H9 (cell line): Measurements from ENCODE around the gene FSD1. TPM values are rescaled to one million over a fixed set of nuclear protein-coding genes. Genes with fewer than 3 reads are reported as not detected.

ENCODE experiments used
- DNase-seq: peaks from one replicate; pipeline ENCODE4 v3.0.0-alpha.2; 2017
- H2AFZ ChIP-seq: one replicate; pipeline ENCODE4 v1.6.1; 2013; ENCODE audit warnings: mild to moderate bottlenecking, low read length, control low read depth, moderate library complexity
- H2AK5ac ChIP-seq: 2 replicates; pipeline ENCODE4 v1.6.1; 2013; ENCODE audit warnings: low read length, control low read depth, mixed read lengths; ENCODE audit not compliant: insufficient read length
- H2BK120ac ChIP-seq: one replicate; pipeline ENCODE4 v1.6.1; 2013; ENCODE audit warnings: low read depth, mild to moderate bottlenecking, low read length, control low read depth, inconsistent platforms; ENCODE audit not compliant: poor library complexity, severe bottlenecking
- H2BK12ac ChIP-seq: 2 replicates; pipeline ENCODE4 v1.6.1; 2013; ENCODE audit warnings: low read length, control low read depth, mixed read lengths, low read depth; ENCODE audit not compliant: insufficient read length
- H2BK15ac ChIP-seq: 2 replicates; pipeline ENCODE4 v1.6.1; 2013; ENCODE audit warnings: low read depth, low read length, control low read depth
- H2BK20ac ChIP-seq: one replicate; pipeline ENCODE4 v1.6.1; 2013; ENCODE audit warnings: low read depth, mild to moderate bottlenecking, low read length, control low read depth, inconsistent platforms; ENCODE audit not compliant: poor library complexity, severe bottlenecking
- H2BK5ac ChIP-seq: 2 replicates; pipeline ENCODE4 v1.6.1; 2013; ENCODE audit warnings: low read length, control low read depth, mixed read lengths; ENCODE audit not compliant: insufficient read length
- H3K14ac ChIP-seq: 2 replicates; pipeline ENCODE4 v1.6.1; 2013; ENCODE audit warnings: low read length, control low read depth; ENCODE audit not compliant: insufficient read depth
- H3K18ac ChIP-seq: 2 replicates; pipeline ENCODE4 v1.6.1; 2013; ENCODE audit warnings: low read depth, mild to moderate bottlenecking, mixed read lengths, low read length, control low read depth; ENCODE audit not compliant: insufficient read length
- H3K23ac ChIP-seq: 2 replicates; pipeline ENCODE4 v1.6.1; 2013; ENCODE audit warnings: low read length, control low read depth, mixed read lengths, low read depth; ENCODE audit not compliant: insufficient read length
- H3K23me2 ChIP-seq: 2 replicates; pipeline ENCODE4 v1.6.1; 2013; ENCODE audit warnings: low read depth, mild to moderate bottlenecking, mixed read lengths, low read length, control low read depth; ENCODE audit not compliant: insufficient read length, poor library complexity, severe bottlenecking
- H3K27ac ChIP-seq: 2 replicates; pipeline ENCODE4 v1.5.1; 2013; ENCODE audit warnings: low read length, control low read depth, mixed read lengths, low read depth; ENCODE audit not compliant: insufficient read length
- H3K27me3 ChIP-seq: 2 replicates; pipeline ENCODE4 v1.6.1; 2013; ENCODE audit warnings: low read length, control low read depth, inconsistent platforms; ENCODE audit not compliant: insufficient read depth
- H3K4ac ChIP-seq: 2 replicates; pipeline ENCODE4 v1.6.1; 2013; ENCODE audit warnings: low read depth, mild to moderate bottlenecking, control low read depth, inconsistent platforms, low read length, moderate library complexity
- H3K4me1 ChIP-seq: 2 replicates; pipeline ENCODE4 v1.6.1; 2013; ENCODE audit warnings: low read length, control low read depth, inconsistent platforms; ENCODE audit not compliant: insufficient read depth
- H3K4me2 ChIP-seq: 2 replicates; pipeline ENCODE4 v1.6.1; 2013; ENCODE audit warnings: low read length, control low read depth, mixed read lengths; ENCODE audit not compliant: insufficient read length, insufficient read depth
- H3K56ac ChIP-seq: 2 replicates; pipeline ENCODE4 v1.6.1; 2013; ENCODE audit warnings: low read depth, mild to moderate bottlenecking, mixed read lengths, low read length, control low read depth; ENCODE audit not compliant: insufficient read length
- H3K79me1 ChIP-seq: 2 replicates; pipeline ENCODE4 v1.6.1; 2013; ENCODE audit warnings: low read depth, mild to moderate bottlenecking, moderate library complexity, low read length, control low read depth, inconsistent platforms; ENCODE audit not compliant: insufficient read depth, poor library complexity, severe bottlenecking
- H3K79me2 ChIP-seq: 2 replicates; pipeline ENCODE4 v1.6.1; 2013; ENCODE audit warnings: low read length, control low read depth, inconsistent platforms; ENCODE audit not compliant: insufficient read depth
- H3K9ac ChIP-seq: 2 replicates; pipeline ENCODE4 v1.6.1; 2013; ENCODE audit warnings: low read length, control low read depth, mixed read lengths; ENCODE audit not compliant: insufficient read length; ENCODE audit errors: extremely low read depth
- H3K9me3 ChIP-seq: one replicate; pipeline ENCODE4 v1.6.1; 2013; ENCODE audit warnings: low read depth, low read length, inconsistent platforms; ENCODE audit not compliant: control insufficient read depth
- H3T11ph ChIP-seq: one replicate; pipeline ENCODE4 v1.6.1; 2013; ENCODE audit warnings: mild to moderate bottlenecking, low read length, control low read depth, inconsistent platforms
- H4K20me1 ChIP-seq: one replicate; pipeline ENCODE4 v1.6.1; 2013; ENCODE audit not compliant: control insufficient read depth, insufficient read length, insufficient read depth
- H4K5ac ChIP-seq: 2 replicates; pipeline ENCODE4 v1.6.1; 2013; ENCODE audit warnings: low read depth, mild to moderate bottlenecking, mixed read lengths, low read length, control low read depth; ENCODE audit not compliant: insufficient read length
- H4K8ac ChIP-seq: replicated peaks from 2 replicates; pipeline ENCODE4 v1.6.1; 2013; ENCODE audit warnings: low read length, control low read depth, mixed read lengths, low read depth; ENCODE audit not compliant: insufficient read length
- H4K91ac ChIP-seq: 2 replicates; pipeline ENCODE4 v1.6.1; 2013; ENCODE audit warnings: low read depth, mild to moderate bottlenecking, moderate library complexity, mixed read lengths, low read length, control low read depth; ENCODE audit not compliant: insufficient read length
- H3K27ac Mint-ChIP-seq, 3 experiments: 2 replicates in 2 of 3; 3 replicates in 1 of 3; pipeline ENCODE4 v1.8.0; 2020 to 2021; ENCODE audit warnings: mixed read lengths in 3 of 3, mild to moderate bottlenecking in 1 of 3, moderate library complexity in 1 of 3
- H3K27me3 Mint-ChIP-seq: 2 replicates; pipeline ENCODE4 v1.8.0; 2021; ENCODE audit warnings: low read depth, mild to moderate bottlenecking, moderate library complexity, mixed read lengths
- H3K36me3 Mint-ChIP-seq, 3 experiments: 2 replicates in 2 of 3; 3 replicates in 1 of 3; pipeline ENCODE4 v1.8.0; 2020 to 2021; ENCODE audit warnings: low read depth in 3 of 3, mixed read lengths in 3 of 3; ENCODE audit not compliant: insufficient read depth in 1 of 3
- H3K4me1 Mint-ChIP-seq, 2 experiments: 2 replicates each; pipeline ENCODE4 v1.8.0; 2020; ENCODE audit warnings: mixed read lengths in 2 of 2
- H3K4me3 Mint-ChIP-seq, 2 experiments: 2 replicates in 1 of 2; 3 replicates in 1 of 2; pipeline ENCODE4 v1.8.0; 2020 to 2021; ENCODE audit warnings: mild to moderate bottlenecking in 2 of 2, mixed read lengths in 2 of 2, moderate library complexity in 1 of 2
- H3K9me3 Mint-ChIP-seq, 2 experiments: 2 replicates in 1 of 2; 3 replicates in 1 of 2; pipeline ENCODE4 v1.8.0; 2020; ENCODE audit warnings: mild to moderate bottlenecking in 2 of 2, mixed read lengths in 2 of 2, moderate library complexity in 1 of 2
- WGBS: extraction: QIAGEN DNeasy Blood & Tissue Kit; methylation state at CpG from one replicate; pipeline ENCODE4 v1.1.7; 2013; ENCODE audit warnings: missing lambda C conversion rate, low lambda C conversion rate, mixed read lengths; ENCODE audit not compliant: insufficient read length; ENCODE audit errors: extremely low coverage; 5-methylcytosine and 5-hydroxymethylcytosine counted together
- total RNA-seq: library from RNA; stranded (reverse); gene quantifications from 2 replicates; pipeline ENCODE4 v1.2.1, GENCODE V29; 2021
- TF ChIP-seq, protein P1 (sequence below): fragments of 200-600 bp; sonication (generic); conservative IDR thresholded peaks from 3 replicates; pipeline ENCODE4 v1.8.0; 2021; ENCODE audit warnings: antibody characterized with exemption, mild to moderate bottlenecking

The FSD1 gene
- total RNA-seq, 1 experiment from 2014 or later, result 53.6 TPM

GRCh38 chr19:4360641-4361151, 56.3 kb downstream of the FSD1 start:
- Histone ChIP-seq H3K9me3 (no peaks in the 10 kb centered on the region), H3K4me1 (no peaks in the 10 kb centered on the region; the same call in 1 of the 2 replicates), H2BK5ac (no peak overlapping the region), H3K27ac (no peak overlapping the region), H3K9ac (no peak overlapping the region), H4K20me1 (no peaks in the 10 kb centered on the region), H2AFZ (no peak overlapping the region), H3K79me2 (no peaks in the 10 kb centered on the region), H3K23me2 (no peaks in the 10 kb centered on the region), H2BK15ac (no peak overlapping the region), H3K4ac (no peak overlapping the region), H2BK20ac (no peak overlapping the region), H3K18ac (no peak overlapping the region), H3K56ac (no peak overlapping the region), H3K23ac (no peak overlapping the region), H4K91ac (no peak overlapping the region), H2BK120ac (no peak overlapping the region), H3K14ac (no peak overlapping the region; the same call in 1 of the 2 replicates), H3K79me1 (no peaks in the 10 kb centered on the region), H2AK5ac (no peak overlapping the region), H3T11ph (no peak overlapping the region), H3K4me2 (no peak overlapping the region), H3K27me3 (no peaks in the 10 kb centered on the region), H2BK12ac (no peak overlapping the region), H4K8ac (no peak overlapping the region), H4K5ac (no peak overlapping the region)
- Mint-ChIP-seq H3K4me1 (peaks cover 7 to 9% of the 10 kb centered on the region in 2 experiments; a peak in 3 of 4 replicates), H3K27me3 (peaks cover 4% of the 10 kb centered on the region), H3K27ac (peak overlapping the region in 2 of 3 experiments; percentile 55 to 85; a peak in 3 of 7 replicates), H3K9me3 (no peaks in the 10 kb centered on the region; a peak in 1 of 5 replicates), H3K36me3 (peaks cover 1 to 40% (median 14%) of the 10 kb centered on the region in 3 experiments; a peak in 5 of 7 replicates), H3K4me3 (peak overlapping the region in 1 of 2 experiments; percentile 23; a peak in 1 of 5 replicates)
- WGBS, result no CpG with 5 or more reads among the region's 12 CpGs
- TF ChIP-seq, protein P1, sequence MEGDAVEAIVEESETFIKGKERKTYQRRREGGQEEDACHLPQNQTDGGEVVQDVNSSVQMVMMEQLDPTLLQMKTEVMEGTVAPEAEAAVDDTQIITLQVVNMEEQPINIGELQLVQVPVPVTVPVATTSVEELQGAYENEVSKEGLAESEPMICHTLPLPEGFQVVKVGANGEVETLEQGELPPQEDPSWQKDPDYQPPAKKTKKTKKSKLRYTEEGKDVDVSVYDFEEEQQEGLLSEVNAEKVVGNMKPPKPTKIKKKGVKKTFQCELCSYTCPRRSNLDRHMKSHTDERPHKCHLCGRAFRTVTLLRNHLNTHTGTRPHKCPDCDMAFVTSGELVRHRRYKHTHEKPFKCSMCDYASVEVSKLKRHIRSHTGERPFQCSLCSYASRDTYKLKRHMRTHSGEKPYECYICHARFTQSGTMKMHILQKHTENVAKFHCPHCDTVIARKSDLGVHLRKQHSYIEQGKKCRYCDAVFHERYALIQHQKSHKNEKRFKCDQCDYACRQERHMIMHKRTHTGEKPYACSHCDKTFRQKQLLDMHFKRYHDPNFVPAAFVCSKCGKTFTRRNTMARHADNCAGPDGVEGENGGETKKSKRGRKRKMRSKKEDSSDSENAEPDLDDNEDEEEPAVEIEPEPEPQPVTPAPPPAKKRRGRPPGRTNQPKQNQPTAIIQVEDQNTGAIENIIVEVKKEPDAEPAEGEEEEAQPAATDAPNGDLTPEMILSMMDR, result peak; percentile 13; the same call in 1 of the 3 replicates
- DNase-seq, result peak; percentile 53
